Measurements from ENCODE around the gene TSPAN12.

DNA sequence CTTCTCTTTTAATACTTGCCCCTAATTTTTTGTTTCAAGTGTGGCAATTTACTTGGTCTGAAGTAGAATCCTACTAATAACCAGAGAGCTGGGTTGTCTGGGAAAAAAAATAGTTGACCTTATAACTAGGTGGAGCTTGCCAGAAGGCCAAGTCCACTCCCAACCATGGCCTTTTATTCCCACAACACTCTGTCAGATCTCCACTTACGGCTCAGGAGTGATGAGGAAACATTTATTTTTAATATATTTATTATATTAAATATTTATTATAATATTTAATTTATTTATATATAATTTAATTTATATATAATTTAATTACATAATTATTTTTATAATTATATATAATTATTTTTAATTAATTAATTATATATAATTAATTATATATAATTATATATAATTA, 58.8 kb downstream of the TSPAN12 start:
- TF ChIP-seq EZH2 (IDR thresholded peaks at IDR 0.05; ENCODE audit: borderline replicate concordance, insufficient read depth, low read depth, low read length, poor library complexity, severe bottlenecking), result no peak
- TF ChIP-seq, protein P1, sequence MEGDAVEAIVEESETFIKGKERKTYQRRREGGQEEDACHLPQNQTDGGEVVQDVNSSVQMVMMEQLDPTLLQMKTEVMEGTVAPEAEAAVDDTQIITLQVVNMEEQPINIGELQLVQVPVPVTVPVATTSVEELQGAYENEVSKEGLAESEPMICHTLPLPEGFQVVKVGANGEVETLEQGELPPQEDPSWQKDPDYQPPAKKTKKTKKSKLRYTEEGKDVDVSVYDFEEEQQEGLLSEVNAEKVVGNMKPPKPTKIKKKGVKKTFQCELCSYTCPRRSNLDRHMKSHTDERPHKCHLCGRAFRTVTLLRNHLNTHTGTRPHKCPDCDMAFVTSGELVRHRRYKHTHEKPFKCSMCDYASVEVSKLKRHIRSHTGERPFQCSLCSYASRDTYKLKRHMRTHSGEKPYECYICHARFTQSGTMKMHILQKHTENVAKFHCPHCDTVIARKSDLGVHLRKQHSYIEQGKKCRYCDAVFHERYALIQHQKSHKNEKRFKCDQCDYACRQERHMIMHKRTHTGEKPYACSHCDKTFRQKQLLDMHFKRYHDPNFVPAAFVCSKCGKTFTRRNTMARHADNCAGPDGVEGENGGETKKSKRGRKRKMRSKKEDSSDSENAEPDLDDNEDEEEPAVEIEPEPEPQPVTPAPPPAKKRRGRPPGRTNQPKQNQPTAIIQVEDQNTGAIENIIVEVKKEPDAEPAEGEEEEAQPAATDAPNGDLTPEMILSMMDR (IDR thresholded peaks at IDR 0.05), result no peak
